Measurements from ENCODE around the gene IER2. TPM values are rescaled to one million over a fixed set of nuclear protein-coding genes. Genes with fewer than 3 reads are reported as not detected.
A peak's percentile ranks its signal among the peaks of the same experiment; 100 is the strongest.
"Not testable (repeated sequence)": the region's sequence is repeated elsewhere in the genome, so short reads cannot be mapped to it uniquely, and the experiment has no call there.

Gene IER2
- total RNA-seq, 1 donor, result 382 TPM

DNA sequence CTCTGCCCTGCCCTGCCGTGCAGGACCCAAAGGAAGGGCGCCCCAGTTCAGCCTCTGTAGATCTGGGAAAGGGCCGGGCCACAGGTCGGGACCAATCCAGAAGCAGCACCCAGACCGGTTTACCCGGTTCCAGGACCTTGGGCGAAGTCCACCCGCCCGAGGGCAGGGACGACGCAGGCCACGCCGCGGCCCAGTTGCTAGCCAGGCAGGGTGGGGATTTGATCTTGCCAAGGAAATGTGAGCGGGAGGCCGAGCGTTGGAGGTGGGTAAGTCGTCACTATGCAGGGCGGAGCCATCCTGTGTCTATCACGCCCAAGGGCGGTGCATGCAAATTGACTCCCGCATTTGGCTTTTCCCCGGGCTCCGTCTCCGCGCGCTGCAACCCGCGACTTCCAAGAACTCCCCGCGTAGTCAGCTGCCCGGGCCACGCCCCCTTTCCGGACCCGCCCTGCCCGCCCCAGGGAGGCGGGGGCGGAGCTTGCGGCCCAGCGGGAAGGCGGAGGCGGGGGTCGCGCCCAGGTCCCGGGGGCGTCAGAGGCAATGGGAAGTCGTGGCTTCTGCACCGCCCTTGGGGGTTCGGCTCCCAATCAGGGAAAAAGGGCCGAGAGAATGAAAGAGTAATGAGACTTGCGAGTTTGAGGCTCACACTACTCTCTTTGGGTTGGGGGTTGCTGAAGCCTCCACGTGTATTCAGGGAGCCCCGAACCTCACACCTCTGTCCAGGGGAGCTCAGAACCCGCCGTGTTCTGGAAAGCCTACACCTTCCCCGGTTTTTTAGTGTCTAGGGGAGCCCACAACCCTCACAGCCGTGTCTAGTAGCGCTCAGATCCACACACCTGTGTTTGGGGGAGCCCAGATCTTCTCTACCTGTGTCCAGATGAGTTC lies 12.8 kb downstream of the IER2 start:
- peak; percentile 55 to 89 (median 86) for DNase-seq (ENCODE audit: low read depth in 2 of 3, low spot score in 2 of 3)

DNA sequence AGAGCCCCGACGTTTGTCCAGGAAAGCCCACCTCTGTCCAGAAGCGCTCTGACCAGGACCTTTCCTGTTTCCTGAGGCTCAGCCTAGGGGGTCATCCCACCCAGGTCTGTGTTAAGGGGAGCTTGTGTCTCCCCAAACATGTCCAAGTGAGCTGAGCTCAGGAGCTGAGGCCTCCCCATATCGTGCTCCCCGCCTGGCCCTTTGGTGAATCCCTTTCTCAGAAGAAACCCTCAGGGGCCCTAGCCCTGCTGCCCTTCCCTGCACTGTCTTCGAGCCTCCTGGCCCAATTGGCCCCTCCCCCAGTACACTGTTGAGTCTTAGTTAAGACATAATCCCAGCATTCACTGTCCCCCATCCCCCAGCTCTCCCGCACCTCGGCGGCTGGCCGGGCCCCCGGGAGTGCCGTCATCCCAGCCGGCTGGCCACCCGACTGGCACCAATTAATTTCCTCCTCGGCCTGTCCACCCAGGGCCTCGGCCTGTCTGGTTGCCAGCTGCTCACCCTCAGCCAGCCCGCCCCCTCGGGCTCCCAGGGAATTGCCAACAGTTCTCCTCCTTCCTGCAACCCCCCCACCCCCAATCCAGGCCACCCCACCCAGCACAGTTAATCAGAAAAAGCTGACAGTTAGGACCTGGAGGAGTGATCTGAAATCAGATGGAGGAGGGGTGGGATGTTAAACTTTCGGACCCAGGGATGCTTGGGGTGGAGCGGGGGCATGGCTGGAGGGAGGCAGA lies 13.6 kb downstream of the IER2 start:
- peak in 1 of 3 donors; percentile 64 for DNase-seq (ENCODE audit: low read depth in 2 of 3, low spot score in 2 of 3)

GRCh38 chr19:13164343-13165161 lies 14.3 kb downstream of the IER2 start:
- peak in 2 of 3 donors; percentile 92 to 93 for DNase-seq (ENCODE audit: low read depth in 2 of 3, low spot score in 2 of 3)

GRCh38 chr19:13165162-13165997 lies 15.2 kb downstream of the IER2 start:
- no peak for DNase-seq (ENCODE audit: low read depth in 2 of 3, low spot score in 2 of 3)

GRCh38 chr19:13166151-13166550 lies 15.9 kb downstream of the IER2 start:
- not testable (repeated sequence) for DNase-seq (ENCODE audit: low read depth in 2 of 3, low spot score in 2 of 3)

- DNase-seq (ENCODE audit: low read depth in 2 of 3, low spot score in 2 of 3), result no peak
Observed at GRCh38 chr19:13169769-13170168, 19.6 kb downstream of the IER2 start.

DNA sequence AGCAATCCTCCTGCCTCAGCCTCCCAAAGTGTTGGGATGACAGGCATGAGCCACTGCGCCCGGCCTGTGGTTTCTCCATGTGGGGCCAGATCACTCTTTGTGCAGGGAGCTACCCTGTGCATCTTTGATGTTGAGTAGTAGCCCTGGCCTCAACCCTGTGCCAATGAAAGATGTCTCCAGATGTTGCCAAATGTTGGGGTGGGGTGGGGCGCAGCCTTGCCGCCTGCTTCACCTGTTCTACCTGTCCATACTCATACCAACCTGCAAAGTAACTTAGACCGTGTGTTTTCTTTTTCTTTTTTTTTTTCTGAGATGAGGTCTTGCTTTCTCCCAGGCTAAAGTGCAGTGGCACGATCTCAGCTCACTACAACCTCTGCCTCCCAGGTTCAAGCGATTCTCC lies 20.9 kb downstream of the IER2 start:
- DNase-seq (ENCODE audit: low read depth in 2 of 3, low spot score in 2 of 3), result no peak

GRCh38 chr19:13172346-13173138 lies 22.3 kb downstream of the IER2 start:
- DNase-seq (ENCODE audit: low read depth in 2 of 3, low spot score in 2 of 3), result peak; percentile 38 to 90 (median 88)

DNA sequence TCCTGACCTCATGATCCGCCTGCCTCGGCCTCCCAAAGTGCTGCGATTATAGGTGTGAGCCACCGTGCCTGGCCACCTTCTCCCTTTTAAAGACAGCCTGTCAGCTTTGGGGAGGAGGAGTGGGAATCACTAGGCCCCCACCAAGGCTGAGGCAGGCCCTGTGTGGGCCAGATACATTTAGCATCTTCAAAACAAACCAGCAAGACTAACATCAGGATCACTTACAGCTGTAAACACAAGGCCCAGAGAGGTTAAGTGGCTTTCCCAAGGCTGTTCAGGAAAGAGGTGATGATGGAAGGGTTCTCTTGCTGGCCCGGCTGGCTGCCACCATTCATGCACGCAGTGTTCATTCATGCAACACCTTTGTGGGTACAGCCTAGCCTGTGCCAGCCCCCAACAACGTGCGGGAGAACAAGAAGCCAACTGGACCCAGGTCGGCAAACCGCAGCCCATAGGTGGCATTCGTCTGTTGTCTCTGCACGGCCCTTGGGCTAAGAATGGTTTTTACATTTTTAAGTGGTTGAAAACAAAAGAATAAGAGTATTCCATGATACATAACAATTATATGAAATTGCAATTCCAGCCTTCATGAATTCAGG lies 23.0 kb downstream of the IER2 start:
- DNase-seq (ENCODE audit: low read depth in 2 of 3, low spot score in 2 of 3), result no peak

DNA sequence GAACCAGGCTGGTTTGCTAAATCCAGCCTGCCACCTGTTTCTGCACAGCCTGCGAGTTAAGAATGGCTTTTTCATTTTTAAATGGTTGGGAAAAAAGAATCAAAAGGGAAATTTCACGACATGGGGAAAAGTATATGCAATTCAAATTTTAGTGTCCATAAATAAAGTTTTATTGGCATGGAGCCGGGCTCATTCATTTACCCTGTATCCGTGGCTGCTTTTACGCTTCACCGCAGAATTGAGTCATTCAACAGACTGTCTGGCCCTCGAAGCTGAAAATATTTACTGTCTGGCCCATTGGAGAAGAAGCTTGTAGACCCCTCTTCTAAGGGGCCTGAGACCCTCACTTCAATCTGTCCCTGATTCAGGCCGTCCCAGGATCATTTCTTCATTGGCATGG lies 26.1 kb downstream of the IER2 start:
- DNase-seq (ENCODE audit: low read depth in 2 of 3, low spot score in 2 of 3), result no peak

DNA sequence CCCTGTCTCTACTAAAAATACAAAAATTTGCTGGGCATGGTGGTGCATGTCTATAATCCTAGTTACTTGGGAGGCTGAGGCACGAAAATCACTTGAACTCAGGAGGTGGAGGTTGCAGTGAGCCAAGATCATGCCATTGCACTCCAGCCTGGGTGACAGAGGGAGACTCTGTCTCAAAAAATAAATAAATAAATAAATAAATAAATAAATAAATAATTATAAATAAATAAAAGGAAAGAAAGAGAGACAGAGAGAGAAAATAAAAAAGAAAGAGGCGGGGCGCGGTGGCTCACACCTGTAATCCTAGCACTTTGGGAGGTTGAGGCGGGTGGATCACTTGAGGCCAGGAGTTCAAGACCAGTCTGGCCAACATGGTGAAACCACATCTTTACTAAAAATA lies 27.4 kb downstream of the IER2 start:
- DNase-seq (ENCODE audit: low read depth in 2 of 3, low spot score in 2 of 3), result not testable (repeated sequence)

- DNase-seq (ENCODE audit: low read depth in 2 of 3, low spot score in 2 of 3), result not testable (repeated sequence)
Observed at GRCh38 chr19:13178291-13178690, 28.1 kb downstream of the IER2 start.

DNA sequence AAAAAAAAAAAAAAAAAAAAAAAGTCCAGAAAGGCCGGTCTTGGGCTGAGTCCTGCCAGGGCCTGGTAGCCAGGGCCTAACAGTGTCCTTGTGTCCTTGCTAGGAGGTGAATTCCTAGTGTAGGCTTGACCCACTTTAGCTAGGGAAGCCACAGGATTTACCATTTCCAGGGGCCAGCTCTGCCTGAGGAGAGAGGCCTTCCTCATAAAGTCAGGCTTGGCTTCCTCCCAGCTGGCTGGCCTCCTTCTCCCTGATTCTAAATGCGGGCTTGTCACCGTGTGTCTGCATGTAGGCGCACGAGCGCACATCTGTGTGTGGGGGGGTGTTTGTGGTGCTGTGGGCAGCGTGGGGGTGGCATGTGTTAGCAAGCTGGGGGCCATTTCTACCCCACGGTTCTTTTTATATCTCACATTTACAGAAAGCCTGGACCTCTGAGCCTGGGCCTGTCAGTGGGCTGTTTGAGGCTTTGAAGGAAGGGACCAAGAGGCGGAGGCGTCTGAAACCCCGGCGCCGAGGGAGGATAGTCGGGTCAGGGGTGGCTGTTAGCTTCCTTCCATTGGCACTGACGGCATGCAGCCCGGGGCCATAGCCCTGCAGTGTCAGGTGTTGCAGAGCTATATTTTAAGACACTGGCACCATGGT lies 31.7 kb downstream of the IER2 start:
- DNase-seq (ENCODE audit: low read depth in 2 of 3, low spot score in 2 of 3), result peak in 2 of 3 donors; percentile 63 to 77

DNA sequence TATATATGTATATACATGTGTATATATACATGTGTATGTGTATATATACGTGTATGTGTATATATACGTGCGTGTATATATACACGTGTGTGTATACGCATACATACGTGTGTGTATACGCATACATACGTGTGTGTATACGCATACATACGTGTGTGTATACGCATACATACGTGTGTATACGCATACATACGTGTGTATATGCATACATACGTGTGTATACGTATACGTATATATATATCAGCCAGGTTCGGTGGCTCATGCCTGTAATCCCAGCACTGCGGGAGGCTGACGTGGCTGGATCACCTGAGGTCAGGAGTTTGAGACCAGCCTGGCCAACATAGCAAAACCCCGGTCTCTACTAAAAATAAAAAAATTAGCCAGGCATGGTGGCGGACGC lies 34.7 kb downstream of the IER2 start:
- DNase-seq (ENCODE audit: low read depth in 2 of 3, low spot score in 2 of 3), result not testable (repeated sequence)

- not testable (repeated sequence) for DNase-seq (ENCODE audit: low read depth in 2 of 3, low spot score in 2 of 3)
Observed at GRCh38 chr19:13185763-13186657, 35.8 kb downstream of the IER2 start.

DNA sequence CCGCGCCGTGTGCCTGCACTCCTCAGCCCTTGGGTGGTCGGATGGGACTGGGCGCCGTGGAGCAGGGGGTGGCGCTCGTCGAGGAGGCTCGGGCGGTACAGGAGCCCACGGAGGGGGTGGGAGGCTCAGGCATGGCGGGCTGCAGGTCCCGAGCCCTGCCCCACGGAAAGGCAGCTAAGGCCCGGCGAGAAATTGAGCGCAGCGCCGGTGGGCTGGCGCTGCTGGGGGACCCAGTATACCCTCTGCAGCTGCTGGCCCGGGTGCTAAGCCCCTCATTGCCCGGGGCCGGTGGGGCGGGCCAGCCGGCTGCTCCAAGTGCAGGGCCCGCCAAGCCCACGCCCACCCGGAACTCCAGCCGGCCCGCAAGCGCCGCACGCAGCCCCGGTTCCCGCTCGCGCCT lies 36.5 kb downstream of the IER2 start:
- DNase-seq (ENCODE audit: low read depth in 2 of 3, low spot score in 2 of 3), result not testable (repeated sequence)

DNA sequence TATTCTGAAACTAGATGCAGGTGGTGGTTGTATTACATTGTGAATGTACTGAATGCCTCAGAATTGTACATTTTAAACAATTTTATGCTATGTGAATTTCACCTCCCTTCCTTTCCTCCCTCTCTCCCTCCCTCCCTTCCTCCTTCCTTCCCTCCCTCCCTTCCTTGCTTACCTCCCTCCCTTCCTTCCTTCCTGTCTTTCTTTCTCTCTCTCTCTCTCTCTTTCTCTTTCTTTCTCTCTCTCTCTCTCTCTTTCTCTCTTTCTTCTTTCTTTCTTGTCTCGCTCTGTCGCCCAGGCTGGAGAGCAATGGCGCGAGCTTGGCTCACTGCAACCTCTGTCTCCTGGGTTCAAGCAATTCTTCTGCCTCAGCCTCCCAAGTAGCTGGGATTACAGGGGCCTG lies 37.2 kb downstream of the IER2 start:
- DNase-seq (ENCODE audit: low read depth in 2 of 3, low spot score in 2 of 3), result no peak
